Chondrocyte (in vitro differentiated cells): ENCODE results near the gene JARID2. TPM values are rescaled to one million over a fixed set of nuclear protein-coding genes. Genes with fewer than 3 reads are reported as not detected.

ENCODE experiments used
- DNase-seq: peaks from one replicate; pipeline ENCODE4 v3.0.0; 2021; ENCODE audit warnings: mixed read lengths, low spot score
- H3K27ac Mint-ChIP-seq: one replicate; pipeline ENCODE4 v1.8.0; 2021; ENCODE audit warnings: mild to moderate bottlenecking, moderate library complexity, mixed read lengths; ENCODE audit not compliant: unreplicated experiment
- H3K27me3 Mint-ChIP-seq: 2 replicates; pipeline ENCODE4 v1.8.0; 2021; ENCODE audit warnings: low read depth, mixed read lengths
- H3K36me3 Mint-ChIP-seq: 2 replicates; pipeline ENCODE4 v1.8.0; 2021; ENCODE audit warnings: low read depth, mixed read lengths
- H3K4me1 Mint-ChIP-seq: 2 replicates; pipeline ENCODE4 v1.8.0; 2021; ENCODE audit warnings: low read depth, mild to moderate bottlenecking, mixed read lengths
- H3K4me3 Mint-ChIP-seq: one replicate; pipeline ENCODE4 v1.8.0; 2021; ENCODE audit warnings: mild to moderate bottlenecking, moderate library complexity, mixed read lengths; ENCODE audit not compliant: unreplicated experiment
- H3K9me3 Mint-ChIP-seq: 2 replicates; pipeline ENCODE4 v1.8.0; 2021; ENCODE audit warnings: low read depth, mixed read lengths
- total RNA-seq: library from RNA; stranded (reverse); gene quantifications from 3 replicates; pipeline ENCODE4 v1.2.1, GENCODE V29; 2021
- TF ChIP-seq, protein P1 (sequence below): fragments of 200-600 bp; sonication (generic); IDR thresholded peaks from 2 replicates; pipeline ENCODE4 v1.5.0; 2021; ENCODE audit warnings: antibody characterized with exemption, mild to moderate bottlenecking, moderate library complexity

Gene JARID2
- total RNA-seq, 1 donor from 2014 or later, result 9.9 TPM

- H3K4me3 Mint-ChIP-seq, result no peak overlapping the region
- H3K36me3 Mint-ChIP-seq, result no peaks in the 10 kb centered on the region
These were observed 139.0 kb downstream of the JARID2 start for GRCh38 chr6:15384901-15385300.

GRCh38 chr6:15385521-15385920 lies 139.7 kb downstream of the JARID2 start:
- no peak overlapping the region for H3K4me3 Mint-ChIP-seq
- no peak for DNase-seq
- no peaks in the 10 kb centered on the region for H3K36me3 Mint-ChIP-seq
- no peaks in the 10 kb centered on the region for H3K27me3 Mint-ChIP-seq
- TF ChIP-seq, protein P1, sequence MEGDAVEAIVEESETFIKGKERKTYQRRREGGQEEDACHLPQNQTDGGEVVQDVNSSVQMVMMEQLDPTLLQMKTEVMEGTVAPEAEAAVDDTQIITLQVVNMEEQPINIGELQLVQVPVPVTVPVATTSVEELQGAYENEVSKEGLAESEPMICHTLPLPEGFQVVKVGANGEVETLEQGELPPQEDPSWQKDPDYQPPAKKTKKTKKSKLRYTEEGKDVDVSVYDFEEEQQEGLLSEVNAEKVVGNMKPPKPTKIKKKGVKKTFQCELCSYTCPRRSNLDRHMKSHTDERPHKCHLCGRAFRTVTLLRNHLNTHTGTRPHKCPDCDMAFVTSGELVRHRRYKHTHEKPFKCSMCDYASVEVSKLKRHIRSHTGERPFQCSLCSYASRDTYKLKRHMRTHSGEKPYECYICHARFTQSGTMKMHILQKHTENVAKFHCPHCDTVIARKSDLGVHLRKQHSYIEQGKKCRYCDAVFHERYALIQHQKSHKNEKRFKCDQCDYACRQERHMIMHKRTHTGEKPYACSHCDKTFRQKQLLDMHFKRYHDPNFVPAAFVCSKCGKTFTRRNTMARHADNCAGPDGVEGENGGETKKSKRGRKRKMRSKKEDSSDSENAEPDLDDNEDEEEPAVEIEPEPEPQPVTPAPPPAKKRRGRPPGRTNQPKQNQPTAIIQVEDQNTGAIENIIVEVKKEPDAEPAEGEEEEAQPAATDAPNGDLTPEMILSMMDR, result no peak
- no peak overlapping the region for H3K27ac Mint-ChIP-seq
- H3K4me1 Mint-ChIP-seq, result peaks cover 15% of the 10 kb centered on the region
- H3K9me3 Mint-ChIP-seq, result no peaks in the 10 kb centered on the region

More at GRCh38 chr6:15384901-15385300, 139.0 kb downstream of the JARID2 start:
- no peak overlapping the region for H3K27ac Mint-ChIP-seq
- TF ChIP-seq, protein P1, result no peak
- H3K9me3 Mint-ChIP-seq, result no peaks in the 10 kb centered on the region
- no peaks in the 10 kb centered on the region for H3K27me3 Mint-ChIP-seq
- peaks cover 9% of the 10 kb centered on the region for H3K4me1 Mint-ChIP-seq
- no peak for DNase-seq

DNA sequence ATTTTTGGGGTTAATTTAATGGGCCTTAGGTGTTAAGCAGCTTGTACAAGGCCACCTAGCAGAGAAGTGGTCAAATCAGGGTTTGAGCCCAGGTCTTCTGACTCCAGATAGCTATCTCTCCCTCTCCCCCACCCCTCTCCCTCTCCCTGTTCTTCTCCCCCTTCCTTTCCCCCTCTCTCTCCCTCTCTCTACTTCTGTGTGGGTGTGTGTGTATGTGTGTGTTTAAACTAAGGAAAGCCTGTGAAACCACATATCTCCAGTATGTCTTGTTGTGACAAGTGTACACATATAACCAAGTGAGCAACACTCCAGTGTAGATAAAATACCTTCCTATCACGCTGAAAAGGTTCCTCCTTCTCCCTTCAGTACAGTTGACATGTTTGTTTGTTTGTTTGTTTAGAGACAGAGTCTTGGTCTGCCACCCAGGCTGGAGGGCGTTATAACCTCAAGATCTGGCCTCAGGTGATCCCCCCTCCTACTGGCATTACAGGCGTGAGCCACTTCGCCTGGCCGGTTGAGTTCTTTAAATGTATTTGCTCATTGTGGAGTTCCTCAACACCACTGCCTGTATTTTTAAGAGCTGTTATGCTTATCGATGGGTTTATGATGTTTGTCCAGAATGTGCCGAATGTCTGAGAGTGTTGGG lies 140.4 kb downstream of the JARID2 start:
- TF ChIP-seq, protein P1, result no peak
- H3K27me3 Mint-ChIP-seq, result no peaks in the 10 kb centered on the region
- DNase-seq, result no peak
- H3K27ac Mint-ChIP-seq, result no peak overlapping the region
- peaks cover 19% of the 10 kb centered on the region for H3K4me1 Mint-ChIP-seq
- H3K4me3 Mint-ChIP-seq, result no peak overlapping the region
- H3K36me3 Mint-ChIP-seq, result no peaks in the 10 kb centered on the region
- H3K9me3 Mint-ChIP-seq, result no peaks in the 10 kb centered on the region

- TF ChIP-seq, protein P1, result no peak
These were observed 140.9 kb downstream of the JARID2 start for GRCh38 chr6:15386756-15387112.

GRCh38 chr6:15387118-15387517 lies 141.2 kb downstream of the JARID2 start:
- Mint-ChIP-seq H3K27me3 (no peaks in the 10 kb centered on the region), H3K9me3 (no peaks in the 10 kb centered on the region), H3K27ac (no peak overlapping the region), H3K4me1 (peaks cover 26% of the 10 kb centered on the region), H3K4me3 (no peak overlapping the region), H3K36me3 (no peaks in the 10 kb centered on the region)
- TF ChIP-seq, protein P1, result no peak
- DNase-seq, result no peak

More at GRCh38 chr6:15386756-15387112, 140.9 kb downstream of the JARID2 start:
- Mint-ChIP-seq H3K36me3 (no peaks in the 10 kb centered on the region), H3K9me3 (no peaks in the 10 kb centered on the region), H3K4me1 (peaks cover 24% of the 10 kb centered on the region), H3K4me3 (no peak overlapping the region), H3K27me3 (no peaks in the 10 kb centered on the region), H3K27ac (no peak overlapping the region)
- no peak for DNase-seq
